ENCODE data around the gene DNAH3.

DNA sequence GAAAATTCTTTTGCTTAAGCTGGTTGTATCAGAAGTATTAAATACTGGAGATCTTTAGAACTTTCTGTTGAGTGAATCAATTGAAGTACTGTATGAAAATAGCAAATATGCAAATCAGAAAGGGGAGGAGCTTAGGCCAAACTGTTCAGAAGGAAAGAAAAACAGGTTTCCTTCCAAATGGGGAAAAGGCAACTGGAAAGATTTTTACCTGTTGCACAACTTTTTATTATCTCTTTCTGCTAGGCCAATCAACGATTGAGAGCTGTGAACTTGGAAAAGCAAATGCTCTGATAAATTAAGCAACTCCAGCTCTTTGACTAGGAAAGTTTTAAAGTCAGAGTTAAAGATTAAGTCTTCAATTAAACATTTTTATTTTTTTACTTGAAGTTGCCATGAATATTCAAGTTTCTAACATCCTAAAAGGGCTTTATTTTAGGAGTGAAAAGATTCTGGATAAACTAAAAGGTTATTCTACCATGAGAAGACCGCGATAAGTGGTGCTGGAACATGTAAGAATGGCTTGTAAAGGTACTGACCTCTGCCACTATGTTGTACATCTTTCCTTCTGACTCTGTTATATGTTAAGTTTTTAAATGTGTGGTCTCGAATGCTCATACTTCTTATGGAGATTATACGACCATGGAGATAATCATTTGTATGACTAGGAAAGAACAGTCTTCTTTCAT, 266.9 kb downstream of the DNAH3 start:
- TF ChIP-seq, protein P1, sequence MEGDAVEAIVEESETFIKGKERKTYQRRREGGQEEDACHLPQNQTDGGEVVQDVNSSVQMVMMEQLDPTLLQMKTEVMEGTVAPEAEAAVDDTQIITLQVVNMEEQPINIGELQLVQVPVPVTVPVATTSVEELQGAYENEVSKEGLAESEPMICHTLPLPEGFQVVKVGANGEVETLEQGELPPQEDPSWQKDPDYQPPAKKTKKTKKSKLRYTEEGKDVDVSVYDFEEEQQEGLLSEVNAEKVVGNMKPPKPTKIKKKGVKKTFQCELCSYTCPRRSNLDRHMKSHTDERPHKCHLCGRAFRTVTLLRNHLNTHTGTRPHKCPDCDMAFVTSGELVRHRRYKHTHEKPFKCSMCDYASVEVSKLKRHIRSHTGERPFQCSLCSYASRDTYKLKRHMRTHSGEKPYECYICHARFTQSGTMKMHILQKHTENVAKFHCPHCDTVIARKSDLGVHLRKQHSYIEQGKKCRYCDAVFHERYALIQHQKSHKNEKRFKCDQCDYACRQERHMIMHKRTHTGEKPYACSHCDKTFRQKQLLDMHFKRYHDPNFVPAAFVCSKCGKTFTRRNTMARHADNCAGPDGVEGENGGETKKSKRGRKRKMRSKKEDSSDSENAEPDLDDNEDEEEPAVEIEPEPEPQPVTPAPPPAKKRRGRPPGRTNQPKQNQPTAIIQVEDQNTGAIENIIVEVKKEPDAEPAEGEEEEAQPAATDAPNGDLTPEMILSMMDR (conservative IDR thresholded peaks at IDR 0.05; ENCODE audit: low read length), result no peak
- no peak for TF ChIP-seq EZH2phosphoT487 (IDR thresholded peaks at IDR 0.05; ENCODE audit: borderline replicate concordance)

Measured in Loucy (cell line).